ENCODE measurements around the gene ZFAND3. TPM values are rescaled to one million over a fixed set of nuclear protein-coding genes. Genes with fewer than 3 reads are reported as not detected.

The ZFAND3 gene
- total RNA-seq, 1 experiment from 2014 or later: 64.0 TPM

GRCh38 chr6:38161754-38162492 is 342.4 kb downstream of the ZFAND3 start:
- ChIA-PET CTCF (interaction anchor here (0.6 kb wide), 1 partner anchor 1463 kb away, joined by 3 read pairs; no protein-coding TSS in a partner anchor), POLR2A (ENCODE audit: low non-redundant PET) (no interaction called here)
- Histone ChIP-seq H3K36me3 (ENCODE audit: insufficient read depth, low read length, poor library complexity, severe bottlenecking) (no peaks in the 10 kb centered on the region), H3K4me3 (ENCODE audit: low read depth, low read length, poor library complexity, severe bottlenecking) (no peak overlapping the region), H3K4me1 (ENCODE audit: insufficient read depth, low read length, poor library complexity, severe bottlenecking) (no peaks in the 10 kb centered on the region), H3K27me3 (replicated peaks; ENCODE audit: insufficient read depth, low read depth, low read length, poor library complexity) (no peaks in the 10 kb centered on the region), H3K27ac (ENCODE audit: low read depth, low read length, poor library complexity, severe bottlenecking) (no peak overlapping the region), H3K9me3 (ENCODE audit: low read depth, low read length, poor library complexity, severe bottlenecking) (no peaks in the 10 kb centered on the region)
- no TSS peak for BruUV-seq (replicated peaks)
- TF ChIP-seq, protein P1, sequence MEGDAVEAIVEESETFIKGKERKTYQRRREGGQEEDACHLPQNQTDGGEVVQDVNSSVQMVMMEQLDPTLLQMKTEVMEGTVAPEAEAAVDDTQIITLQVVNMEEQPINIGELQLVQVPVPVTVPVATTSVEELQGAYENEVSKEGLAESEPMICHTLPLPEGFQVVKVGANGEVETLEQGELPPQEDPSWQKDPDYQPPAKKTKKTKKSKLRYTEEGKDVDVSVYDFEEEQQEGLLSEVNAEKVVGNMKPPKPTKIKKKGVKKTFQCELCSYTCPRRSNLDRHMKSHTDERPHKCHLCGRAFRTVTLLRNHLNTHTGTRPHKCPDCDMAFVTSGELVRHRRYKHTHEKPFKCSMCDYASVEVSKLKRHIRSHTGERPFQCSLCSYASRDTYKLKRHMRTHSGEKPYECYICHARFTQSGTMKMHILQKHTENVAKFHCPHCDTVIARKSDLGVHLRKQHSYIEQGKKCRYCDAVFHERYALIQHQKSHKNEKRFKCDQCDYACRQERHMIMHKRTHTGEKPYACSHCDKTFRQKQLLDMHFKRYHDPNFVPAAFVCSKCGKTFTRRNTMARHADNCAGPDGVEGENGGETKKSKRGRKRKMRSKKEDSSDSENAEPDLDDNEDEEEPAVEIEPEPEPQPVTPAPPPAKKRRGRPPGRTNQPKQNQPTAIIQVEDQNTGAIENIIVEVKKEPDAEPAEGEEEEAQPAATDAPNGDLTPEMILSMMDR (conservative IDR thresholded peaks at IDR 0.05; ENCODE audit: low read depth, low read length): no peak
- no peak for TF ChIP-seq EZH2 (IDR thresholded peaks at IDR 0.05; ENCODE audit: borderline replicate concordance, low read depth, low read length, poor library complexity, severe bottlenecking)
- no peak for DNase-seq (ENCODE audit: low spot score)
- intact Hi-C loops (cut with micrococcal nuclease; ENCODE audit: unreplicated experiment): no loop called here

- CTCF ChIA-PET: interaction anchor here (0.6 to 0.7 kb wide), 2 partner anchors 9 to 1462 kb away, joined by 3 to 6 read pairs; no protein-coding TSS in a partner anchor
- Histone ChIP-seq H3K27ac (ENCODE audit: low read depth, low read length, poor library complexity, severe bottlenecking) (no peak overlapping the region), H3K27me3 (replicated peaks; ENCODE audit: insufficient read depth, low read depth, low read length, poor library complexity) (no peaks in the 10 kb centered on the region), H3K9me3 (ENCODE audit: low read depth, low read length, poor library complexity, severe bottlenecking) (no peaks in the 10 kb centered on the region), H3K36me3 (ENCODE audit: insufficient read depth, low read length, poor library complexity, severe bottlenecking) (no peaks in the 10 kb centered on the region), H3K4me1 (ENCODE audit: insufficient read depth, low read length, poor library complexity, severe bottlenecking) (no peaks in the 10 kb centered on the region), H3K4me3 (ENCODE audit: low read depth, low read length, poor library complexity, severe bottlenecking) (no peak overlapping the region)
- no TSS peak for BruUV-seq (replicated peaks)
- TF ChIP-seq, protein P1 (conservative IDR thresholded peaks at IDR 0.05; ENCODE audit: low read depth, low read length): no peak
- no peak for TF ChIP-seq EZH2 (IDR thresholded peaks at IDR 0.05; ENCODE audit: borderline replicate concordance, low read depth, low read length, poor library complexity, severe bottlenecking)
- no peak for DNase-seq (ENCODE audit: low spot score)
- intact Hi-C loops (cut with micrococcal nuclease; ENCODE audit: unreplicated experiment): no loop called here
- POLR2A ChIA-PET (ENCODE audit: low non-redundant PET): no interaction called here
Measured at GRCh38 chr6:38162493-38163185, 343.1 kb downstream of the ZFAND3 start.

GRCh38 chr6:38163186-38164130 is 343.9 kb downstream of the ZFAND3 start:
- Histone ChIP-seq H3K27ac (ENCODE audit: low read depth, low read length, poor library complexity, severe bottlenecking) (no peak overlapping the region), H3K4me1 (ENCODE audit: insufficient read depth, low read length, poor library complexity, severe bottlenecking) (no peaks in the 10 kb centered on the region), H3K36me3 (ENCODE audit: insufficient read depth, low read length, poor library complexity, severe bottlenecking) (no peaks in the 10 kb centered on the region), H3K9me3 (ENCODE audit: low read depth, low read length, poor library complexity, severe bottlenecking) (no peaks in the 10 kb centered on the region), H3K27me3 (replicated peaks; ENCODE audit: insufficient read depth, low read depth, low read length, poor library complexity) (no peaks in the 10 kb centered on the region), H3K4me3 (ENCODE audit: low read depth, low read length, poor library complexity, severe bottlenecking) (no peak overlapping the region)
- ChIA-PET CTCF (interaction anchor here (0.7 kb wide), 1 partner anchor 8 kb away, joined by 6 read pairs; no protein-coding TSS in a partner anchor), POLR2A (ENCODE audit: low non-redundant PET) (no interaction called here)
- TF ChIP-seq EZH2 (IDR thresholded peaks at IDR 0.05; ENCODE audit: borderline replicate concordance, low read depth, low read length, poor library complexity, severe bottlenecking): no peak
- TF ChIP-seq, protein P1 (conservative IDR thresholded peaks at IDR 0.05; ENCODE audit: low read depth, low read length): no peak
- BruUV-seq (replicated peaks): no TSS peak
- DNase-seq (ENCODE audit: low spot score): no peak
- intact Hi-C loops (cut with micrococcal nuclease; ENCODE audit: unreplicated experiment): no loop called here
